ENCODE measurements around the gene ASXL1. TPM values are rescaled to one million over a fixed set of nuclear protein-coding genes. Genes with fewer than 3 reads are reported as not detected.
A peak's percentile ranks its signal among the peaks of the same experiment; 100 is the strongest.

ASXL1 gene
- total and polyA plus RNA-seq, 9 of the 15 experiments (the other 6 are each of a cell fraction or from before 2014, with no cell fraction given): 6.5 to 65.3 (median 32.3) TPM

GRCh38 chr20:32470025-32470861 is 112.1 kb downstream of the ASXL1 start (continued):
- TF ChIP-seq ZNF3 (CRISPR knock-in tag; IDR thresholded peaks at IDR 0.05): no peak
- TF ChIP-seq ZNF24 (IDR thresholded peaks at IDR 0.05): peak; percentile 83
- no peak for TF ChIP-seq SMARCA4 (IDR thresholded peaks at IDR 0.05)

GRCh38 chr20:32470940-32471339 is 112.8 kb downstream of the ASXL1 start:
- in situ Hi-C loops (cut with MboI) (no loop called here), intact Hi-C loops (cut with micrococcal nuclease) (loop anchor here (2.0 kb wide), 1 partner anchor 180 kb away; no protein-coding TSS in a partner anchor)
- FAIRE-seq (no peak), DNase-seq (ENCODE audit: extremely low read depth in 1 of 4, low spot score in 3 of 4) (no peak), ATAC-seq (no peak)
- no TSS peak for BruUV-seq (replicated peaks)
- POLR2A ChIA-PET: interaction anchor here (0.5 to 1.0 kb wide), 3 partner anchors 10 to 282 kb away, joined by 3 read pairs; no protein-coding TSS in a partner anchor
- peaks cover 24 to 83% of the 10 kb centered on the region in 2 experiments for H3K4me1 ChIP-seq (replicated peaks in 1 of 2; ENCODE audit: control insufficient read depth in 2 of 2, insufficient read depth in 2 of 2, low read length in 2 of 2)
- peaks cover 71% of the 10 kb centered on the region; the same call in 2 of the 3 replicates for H3K36me3 ChIP-seq (ENCODE audit: control insufficient read depth, insufficient read depth, low read length)
- no peaks in the 10 kb centered on the region for H3K27me3 ChIP-seq (ENCODE audit: control insufficient read depth in 2 of 2, insufficient read depth in 2 of 2, low read length in 2 of 2)
- no peaks in the 10 kb centered on the region for H3K9me3 ChIP-seq (replicated peaks; ENCODE audit: control insufficient read depth, insufficient read depth, low read depth, low read length)
- peaks cover 68% of the 10 kb centered on the region for H3K79me2 ChIP-seq (ENCODE audit: control insufficient read depth, insufficient read depth, low read length)
- peak overlapping the region in 1 of 2 experiments; percentile 68; a peak in 2 of 4 replicates for H3K9ac ChIP-seq (ENCODE audit: insufficient read depth in 1 of 2, low read depth in 2 of 2, low read length in 2 of 2)
- no peak overlapping the region for H3K27ac ChIP-seq (ENCODE audit: extremely low read depth, low read depth, low read length)
- H4K20me1 ChIP-seq (replicated peaks; ENCODE audit: control insufficient read depth, insufficient read depth, low read length): peaks cover 11% of the 10 kb centered on the region
- TF ChIP-seq ZNF75A (CRISPR knock-in tag; IDR thresholded peaks at IDR 0.05): no peak
- no peak for TF ChIP-seq TARDBP (IDR thresholded peaks at IDR 0.05)
- no peak for TF ChIP-seq XRCC4 (IDR thresholded peaks at IDR 0.05; ENCODE audit: extremely low read depth, insufficient read depth, insufficient read length)
- TF ChIP-seq ETV1 (tag; conservative IDR thresholded peaks at IDR 0.05; ENCODE audit: low read depth): no peak
- H2AFZ ChIP-seq (ENCODE audit: low read depth, low read length): no peak overlapping the region
- CTCF ChIA-PET (ENCODE audit: low intra/inter-chr PET ratio): no interaction called here
- H3K9me1 ChIP-seq (ENCODE audit: control insufficient read depth, insufficient read depth, low read length): no peaks in the 10 kb centered on the region
- H3K4me3 ChIP-seq: no peak overlapping the region
- 92% methylated on average over 8 of the region's 9 CpGs for WGBS (ENCODE audit: insufficient coverage, low coverage, missing lambda C conversion rate)
- no peak overlapping the region for H3K4me2 ChIP-seq (ENCODE audit: insufficient read depth, low read length)
